Adrenal gland (tissue), 12 donors: ENCODE measurements around the gene CMIP. TPM values are rescaled to one million over a fixed set of nuclear protein-coding genes. Genes with fewer than 3 reads are reported as not detected.

Experiments used
- DNase-seq, 7 donors: peaks; one replicate each; pipeline ENCODE4 v3.0.0-alpha.2; 2019 to 2020
- H3K27ac ChIP-seq, 5 donors: fragments of 200-600 bp; sonication (generic) in 4 of 5; 1 replicate in 3 of 5; 2 replicates in 2 of 5; pipeline versions ENCODE4 v1.5.1 to v1.8.0; 2016 to 2020; ENCODE audit warnings: mild to moderate bottlenecking in 1 of 5
- H3K27me3 ChIP-seq: fragments of 200-600 bp; 2 replicates; pipeline ENCODE4 v1.8.0; 2021
- H3K36me3 ChIP-seq, 2 donors: fragments of 200-600 bp; replicated peaks in 1 of 2; 1 replicate in 1 of 2; 2 replicates in 1 of 2; pipeline versions ENCODE4 v1.5.1 to v1.8.0; 2018 to 2022
- H3K4me1 ChIP-seq, 2 donors: fragments of 200-600 bp; replicated peaks in 1 of 2; 1 replicate in 1 of 2; 2 replicates in 1 of 2; pipeline versions ENCODE4 v1.5.1 to v1.8.0; 2018 to 2021
- H3K4me3 ChIP-seq, 4 donors: fragments of 200-600 bp; sonication (generic) in 3 of 4; one replicate each; pipeline ENCODE4 v1.5.1; 2016 to 2018
- H3K9me3 ChIP-seq, 3 donors: fragments of 200-600 bp; sonication (generic) in 1 of 3; replicated peaks in 1 of 3; 1 replicate in 2 of 3; 2 replicates in 1 of 3; pipeline versions ENCODE4 v1.5.1 to v1.8.0; 2016 to 2021
- CTCF ChIP-seq, 6 experiments: fragments of 450-650 bp in 4 of 6; fragments of 200-600 bp in 2 of 6; sonication (generic) in 1 of 6; IDR thresholded peaks; 1 replicate in 5 of 6; 2 replicates in 1 of 6; pipeline versions ENCODE4 v1.5.1 to v1.8.0; 2016 to 2021; ENCODE audit warnings: antibody characterized with exemption in 6 of 6, mild to moderate bottlenecking in 2 of 6, moderate library complexity in 1 of 6
- POLR2A ChIP-seq, 2 donors: fragments of 450-650 bp; IDR thresholded peaks; one replicate each; pipeline ENCODE4 v1.6.1; 2017; ENCODE audit warnings: antibody characterized with exemption in 2 of 2, mild to moderate bottlenecking in 2 of 2, moderate library complexity in 1 of 2
- WGBS, 4 donors: extraction: QIAGEN DNeasy Blood & Tissue Kit in 2 of 4; methylation state at CpG; one replicate each; pipeline versions ENCODE4 v1.1.5 to v1.1.7; 2013 to 2017; 5-methylcytosine and 5-hydroxymethylcytosine counted together
- intact Hi-C, 2 donors: fragments of 100-400 bp; cut with DNase I; formaldehyde crosslinking; loops; one replicate each; pipeline versions ENCODE4 v1.14.1 to v1.15.0; 2022 to 2023
- polyA plus RNA-seq, 3 donors: library from polyadenylated mRNA; stranded (reverse); fragments of 200-250 nt in 2 of 3; fragments of 350-450 nt in 1 of 3; fragmentation: Illumina TruSeq in 1 of 3; extraction: RNeasy Lipid Tissue Mini Kit (QIAGEN cat#74804) in 1 of 3; gene quantifications; one replicate each; pipeline ENCODE4 v1.2.3, GENCODE V29; 2013 to 2014
- total RNA-seq, 9 donors: library from RNA; depleted of rRNA in 4 of 9; stranded (reverse); fragments of >200 nt in 4 of 9; fragments of 120-200 nt in 1 of 9; fragmentation: NEBNext Ultra II Directional in 1 of 9; extraction: Animal tissue kit (Norgen Biotek cat#: 25700) in 1 of 9; gene quantifications; one replicate each; pipeline versions ENCODE4 v1.1.0 to v1.2.4, GENCODE V29; 2013 to 2023
- donor health status: healthy with polysubstance abuse.
- donor health status: Bipolar disorder and iron deficiency.
- donor health status: DM: yes; HTN: yes; CAD: no.
- donor health status: DM: no; HTN: no; CAD: no.
- donor health status: DM: no; HTN: no; CAD: no.
- donor health status: DM: yes; HTN: yes; CAD: no.

CMIP gene
- total and polyA plus RNA-seq, 12 donors = 8.1 to 87.9 (median 42.5) TPM

GRCh38 chr16:81493755-81494433, 49.3 kb downstream of the CMIP start:
- Histone ChIP-seq H3K27me3 (no peaks in the 10 kb centered on the region), H3K27ac (peak overlapping the region in 4 of 5 donors; percentile 26 to 83 (median 67)), H3K4me3 (no peak overlapping the region), H3K9me3 (no peaks in the 10 kb centered on the region), H3K4me1 (peaks cover 28 to 72% of the 10 kb centered on the region in 2 donors), H3K36me3 (no peaks in the 10 kb centered on the region)
- intact Hi-C loops = no loop called here
- 43 to 54% (median 50%) methylated on average over 15 to 23 of the region's 23 CpGs for WGBS, 4 donors
- no peak for TF ChIP-seq CTCF (IDR thresholded peaks at IDR 0.05)
- no peak for TF ChIP-seq POLR2A (IDR thresholded peaks at IDR 0.05)
- peak; percentile 78 to 91 (median 86) for DNase-seq

GRCh38 chr16:81494434-81494806, 49.8 kb downstream of the CMIP start:
- intact Hi-C loops = no loop called here
- H3K36me3 ChIP-seq = no peaks in the 10 kb centered on the region
- 82 to 95% (median 87%) methylated on average over 1 to 10 of the region's 10 CpGs for WGBS, 4 donors
- H3K27ac ChIP-seq = peak overlapping the region in 3 of 5 donors; percentile 65 to 83 (median 69)
- no peaks in the 10 kb centered on the region for H3K27me3 ChIP-seq
- H3K4me1 ChIP-seq = peaks cover 26 to 67% of the 10 kb centered on the region in 2 donors
- no peak overlapping the region for H3K4me3 ChIP-seq
- no peaks in the 10 kb centered on the region for H3K9me3 ChIP-seq
- DNase-seq = no peak
- no peak for TF ChIP-seq CTCF (IDR thresholded peaks at IDR 0.05)
- TF ChIP-seq POLR2A (IDR thresholded peaks at IDR 0.05) = no peak

DNA sequence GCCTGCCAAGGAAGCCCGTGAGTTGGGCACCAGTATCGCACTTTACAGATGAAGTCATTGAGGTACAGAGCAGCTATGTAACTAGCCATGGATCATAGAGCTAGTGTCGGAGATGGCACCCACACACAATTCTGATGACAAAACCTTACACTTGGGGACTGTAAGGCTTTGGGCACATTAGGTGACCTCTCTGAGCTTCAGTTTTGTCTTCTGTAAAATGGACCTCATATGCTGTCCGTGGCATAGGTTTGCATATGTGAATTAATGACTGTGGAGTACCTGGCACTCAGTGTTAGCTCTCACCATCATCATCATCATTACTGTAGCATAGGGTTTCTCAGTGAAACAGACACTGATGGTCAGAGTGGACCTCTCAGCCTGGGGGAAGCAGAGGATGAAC, 50.3 kb downstream of the CMIP start:
- TF ChIP-seq CTCF (IDR thresholded peaks at IDR 0.05) (no peak), POLR2A (IDR thresholded peaks at IDR 0.05) (no peak)
- no peaks in the 10 kb centered on the region for H3K36me3 ChIP-seq
- no peaks in the 10 kb centered on the region for H3K9me3 ChIP-seq
- peaks cover 22 to 62% of the 10 kb centered on the region in 2 donors for H3K4me1 ChIP-seq
- 92 to 96% (median 94%) methylated on average over 4 of the region's 4 CpGs for WGBS, 4 donors
- intact Hi-C loops = no loop called here
- no peaks in the 10 kb centered on the region for H3K27me3 ChIP-seq
- peak overlapping the region in 2 of 5 donors; percentile 27 to 83 for H3K27ac ChIP-seq
- no peak overlapping the region for H3K4me3 ChIP-seq
- no peak for DNase-seq

- H3K4me3 ChIP-seq = no peak overlapping the region
- H3K36me3 ChIP-seq = no peaks in the 10 kb centered on the region
- H3K27me3 ChIP-seq = no peaks in the 10 kb centered on the region
- intact Hi-C loops = no loop called here
- TF ChIP-seq POLR2A (IDR thresholded peaks at IDR 0.05) = no peak
- peak in 3 of 6 experiments; percentile 7 to 31 (median 22) for TF ChIP-seq CTCF (IDR thresholded peaks at IDR 0.05)
- no peaks in the 10 kb centered on the region for H3K9me3 ChIP-seq
- H3K27ac ChIP-seq = peak overlapping the region in 1 of 5 donors; percentile 27
- peak in 2 of 7 donors; percentile 56 to 71 for DNase-seq
- peaks cover 18 to 57% of the 10 kb centered on the region in 2 donors for H3K4me1 ChIP-seq
- WGBS, 4 donors = 59 to 72% (median 66%) methylated on average over 5 to 17 of the region's 17 CpGs
Observed at GRCh38 chr16:81495321-81496234, 51.0 kb downstream of the CMIP start.
